Measurements from ENCODE around the gene KRT39. TPM values are rescaled to one million over a fixed set of nuclear protein-coding genes. Genes with fewer than 3 reads are reported as not detected.
A peak's percentile ranks its signal among the peaks of the same experiment; 100 is the strongest.

KRT39 gene
- total and polyA plus RNA-seq, 7 experiments from 2014 or later = not detected

DNA sequence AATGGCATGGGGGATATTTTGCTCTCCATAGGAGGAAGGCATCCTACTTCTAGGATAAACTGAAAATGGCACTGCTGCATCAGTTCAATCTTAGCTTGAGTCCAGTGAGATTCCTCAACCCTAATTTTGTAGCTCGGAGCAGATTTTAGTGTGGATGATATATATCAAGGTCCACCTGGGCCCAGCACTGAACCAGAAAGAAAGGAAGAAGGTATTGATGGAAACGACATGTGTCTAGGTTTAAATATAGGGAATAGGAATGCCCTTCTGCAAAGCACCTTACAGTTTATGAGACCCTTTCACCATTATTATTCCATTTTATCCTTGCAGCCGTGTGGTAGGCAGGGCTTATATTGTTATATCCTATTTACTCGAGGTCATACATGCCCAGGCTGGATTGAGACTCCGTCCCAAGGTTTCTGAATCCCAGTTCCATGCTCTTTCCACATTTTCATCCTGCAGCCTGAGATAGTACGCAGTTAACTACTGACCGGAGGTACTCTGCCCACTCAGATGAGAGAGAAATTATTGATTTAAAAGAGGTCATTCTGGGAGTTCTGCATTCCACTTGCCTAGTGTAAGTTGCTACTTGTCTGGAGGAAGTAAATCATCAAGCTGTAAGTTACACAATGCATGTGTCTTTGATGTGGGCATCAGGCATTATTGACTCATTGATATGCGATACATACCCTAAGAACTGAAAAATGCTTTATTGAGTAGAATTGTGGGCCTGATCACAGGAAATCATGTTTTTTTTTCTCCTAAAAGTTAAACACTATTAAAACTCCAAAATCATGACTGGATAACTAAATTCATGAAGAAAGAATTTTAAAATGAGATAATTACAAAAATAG, 10.1 kb downstream of the KRT39 start:
- H3K27me3 Mint-ChIP-seq = peaks cover 18 to 41% (median 36%) of the 10 kb centered on the region in 5 donors
- DNase-seq = no peak
- no peaks in the 10 kb centered on the region for H3K27me3 ChIP-seq (ENCODE audit: control insufficient read depth in 2 of 2, insufficient read depth in 2 of 2, low read length in 2 of 2)
- ChIA-PET POLR2A (no interaction called here), CTCF (no interaction called here)
- no peak for ATAC-seq
- H3K9me3 ChIP-seq (ENCODE audit: control insufficient read depth in 2 of 3, low read length in 3 of 3) = no peaks in the 10 kb centered on the region
- intact Hi-C loops (cut with micrococcal nuclease) = no loop called here
- peaks cover 0 to 1% (median 0%) of the 10 kb centered on the region in 11 donors for H3K9me3 Mint-ChIP-seq
- H3K4me1 ChIP-seq (ENCODE audit: control insufficient read depth in 2 of 2, insufficient read depth in 2 of 2, low read length in 2 of 2) = no peaks in the 10 kb centered on the region
- peaks cover 0 to 6% (median 0%) of the 10 kb centered on the region in 7 donors for H3K4me1 Mint-ChIP-seq
- no peak overlapping the region for H3K27ac ChIP-seq (ENCODE audit: low read depth, low read length)
- H3K36me3 ChIP-seq (ENCODE audit: control insufficient read depth in 2 of 3, insufficient read depth in 3 of 3, low read length in 3 of 3) = no peaks in the 10 kb centered on the region
- H3K27ac Mint-ChIP-seq = no peak overlapping the region
- H3K4me3 ChIP-seq (ENCODE audit: low read length) = no peak overlapping the region
- H3K36me3 Mint-ChIP-seq = no peaks in the 10 kb centered on the region
- H3K4me3 Mint-ChIP-seq = no peak overlapping the region

DNA sequence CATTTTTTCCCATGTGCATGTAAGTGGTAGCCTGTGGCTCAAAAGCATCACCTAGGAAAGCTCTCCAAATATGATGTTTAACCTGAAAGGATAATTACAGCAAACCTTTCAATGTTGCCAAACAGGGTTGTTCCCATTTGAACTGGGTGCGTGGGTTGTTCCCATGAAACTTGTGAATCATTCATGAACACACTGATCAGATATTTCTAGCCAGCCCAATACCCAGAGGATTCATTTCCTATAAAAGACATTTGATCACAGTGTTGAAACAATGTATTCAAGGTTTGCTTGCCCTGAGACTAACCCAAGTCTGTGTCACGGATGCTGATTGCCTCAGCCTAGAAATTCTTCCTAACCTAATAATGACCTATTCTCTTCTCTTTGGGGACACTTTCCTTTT, 12.9 kb downstream of the KRT39 start:
- Histone ChIP-seq H3K4me3 (ENCODE audit: low read length) (no peak overlapping the region), H3K36me3 (ENCODE audit: control insufficient read depth in 2 of 3, insufficient read depth in 3 of 3, low read length in 3 of 3) (no peaks in the 10 kb centered on the region), H3K9me3 (ENCODE audit: control insufficient read depth in 2 of 3, low read length in 3 of 3) (no peaks in the 10 kb centered on the region), H3K27ac (ENCODE audit: low read depth, low read length) (no peak overlapping the region), H3K27me3 (ENCODE audit: control insufficient read depth in 2 of 2, insufficient read depth in 2 of 2, low read length in 2 of 2) (no peaks in the 10 kb centered on the region), H3K4me1 (ENCODE audit: control insufficient read depth in 2 of 2, insufficient read depth in 2 of 2, low read length in 2 of 2) (no peaks in the 10 kb centered on the region)
- intact Hi-C loops (cut with micrococcal nuclease) = no loop called here
- Mint-ChIP-seq H3K4me1 (no peaks in the 10 kb centered on the region), H3K36me3 (no peaks in the 10 kb centered on the region), H3K9me3 (peaks cover 0 to 1% (median 0%) of the 10 kb centered on the region in 11 donors), H3K4me3 (no peak overlapping the region), H3K27me3 (peaks cover 36 to 56% (median 49%) of the 10 kb centered on the region in 5 donors), H3K27ac (no peak overlapping the region)
- DNase-seq (no peak), ATAC-seq (no peak)
- CTCF ChIA-PET = no interaction called here
- POLR2A ChIA-PET = no interaction called here

DNA sequence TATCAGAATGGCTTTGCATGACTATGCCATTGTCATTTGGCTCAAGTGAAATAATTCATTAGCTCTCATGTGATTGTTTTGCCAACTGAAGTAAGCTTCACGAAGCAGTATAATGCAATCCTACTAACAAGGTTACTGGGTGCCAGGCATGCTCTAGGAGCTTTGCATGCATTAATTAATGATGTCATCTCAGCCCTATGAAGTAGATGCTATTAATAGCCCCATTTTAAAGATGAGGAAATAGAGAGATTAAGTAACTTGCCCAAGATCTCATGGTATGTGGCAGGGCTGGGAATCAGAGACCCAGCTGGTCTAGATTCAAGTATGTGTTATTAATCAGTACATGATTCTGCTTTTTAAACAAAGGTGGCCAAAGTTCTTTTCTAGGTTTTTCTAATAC, 14.1 kb downstream of the KRT39 start:
- H3K36me3 ChIP-seq (ENCODE audit: control insufficient read depth in 2 of 3, insufficient read depth in 3 of 3, low read length in 3 of 3) = no peaks in the 10 kb centered on the region
- no peak overlapping the region for H3K4me3 ChIP-seq (ENCODE audit: low read length)
- Mint-ChIP-seq H3K27ac (no peak overlapping the region), H3K27me3 (peaks cover 39 to 68% (median 60%) of the 10 kb centered on the region in 5 donors), H3K4me1 (no peaks in the 10 kb centered on the region), H3K36me3 (no peaks in the 10 kb centered on the region), H3K4me3 (no peak overlapping the region), H3K9me3 (peaks cover 0 to 1% (median 0%) of the 10 kb centered on the region in 11 donors)
- H3K9me3 ChIP-seq (ENCODE audit: control insufficient read depth in 2 of 3, low read length in 3 of 3) = no peaks in the 10 kb centered on the region
- H3K27me3 ChIP-seq (ENCODE audit: control insufficient read depth in 2 of 2, insufficient read depth in 2 of 2, low read length in 2 of 2) = no peaks in the 10 kb centered on the region
- no peak overlapping the region for H3K27ac ChIP-seq (ENCODE audit: low read depth, low read length)
- ATAC-seq (peak; percentile 31), DNase-seq (no peak)
- CTCF ChIA-PET = interaction anchor here (1.0 kb wide), 1 partner anchor 696 kb away, joined by 3 read pairs; no protein-coding TSS in a partner anchor
- intact Hi-C loops (cut with micrococcal nuclease) = no loop called here
- POLR2A ChIA-PET = interaction anchor here (0.6 kb wide), 1 partner anchor 495 kb away, joined by 3 read pairs; no protein-coding TSS in a partner anchor
- H3K4me1 ChIP-seq (ENCODE audit: control insufficient read depth in 2 of 2, insufficient read depth in 2 of 2, low read length in 2 of 2) = no peaks in the 10 kb centered on the region

DNA sequence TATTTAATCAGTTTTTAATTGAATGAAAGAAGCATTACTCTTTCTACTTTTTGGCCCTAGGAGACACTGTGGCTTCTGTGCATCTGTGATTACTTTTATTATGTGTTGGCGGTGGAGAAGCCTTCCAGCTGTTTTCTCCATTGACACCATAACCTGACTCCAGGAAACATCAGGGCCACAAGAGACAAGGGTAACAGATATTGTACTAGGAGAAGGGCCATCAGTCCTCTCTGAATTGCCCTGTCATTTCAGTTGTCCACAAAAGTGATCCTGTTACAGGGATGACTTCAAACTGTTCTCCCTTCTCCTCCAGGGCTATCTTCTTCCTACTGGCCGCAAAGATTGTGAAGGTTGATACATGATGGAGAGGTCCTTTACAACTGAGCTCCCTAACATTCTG, 14.6 kb downstream of the KRT39 start:
- Histone ChIP-seq H3K27ac (ENCODE audit: low read depth, low read length) (no peak overlapping the region), H3K27me3 (ENCODE audit: control insufficient read depth in 2 of 2, insufficient read depth in 2 of 2, low read length in 2 of 2) (no peaks in the 10 kb centered on the region), H3K36me3 (ENCODE audit: control insufficient read depth in 2 of 3, insufficient read depth in 3 of 3, low read length in 3 of 3) (no peaks in the 10 kb centered on the region), H3K9me3 (ENCODE audit: control insufficient read depth in 2 of 3, low read length in 3 of 3) (no peaks in the 10 kb centered on the region), H3K4me1 (ENCODE audit: control insufficient read depth in 2 of 2, insufficient read depth in 2 of 2, low read length in 2 of 2) (no peaks in the 10 kb centered on the region), H3K4me3 (ENCODE audit: low read length) (no peak overlapping the region)
- DNase-seq (no peak), ATAC-seq (no peak)
- Mint-ChIP-seq H3K4me3 (no peak overlapping the region), H3K4me1 (no peaks in the 10 kb centered on the region), H3K36me3 (no peaks in the 10 kb centered on the region), H3K27ac (no peak overlapping the region), H3K9me3 (peaks cover 0 to 1% (median 0%) of the 10 kb centered on the region in 11 donors), H3K27me3 (peaks cover 42 to 71% (median 64%) of the 10 kb centered on the region in 5 donors)
- intact Hi-C loops (cut with micrococcal nuclease) = no loop called here
- ChIA-PET CTCF (interaction anchor here (1.0 kb wide), 1 partner anchor 696 kb away, joined by 3 read pairs; no protein-coding TSS in a partner anchor), POLR2A (interaction anchor here (0.6 to 0.7 kb wide), 3 partner anchors 339 to 1190 kb away, joined by 3 read pairs; no protein-coding TSS in a partner anchor)

DNA sequence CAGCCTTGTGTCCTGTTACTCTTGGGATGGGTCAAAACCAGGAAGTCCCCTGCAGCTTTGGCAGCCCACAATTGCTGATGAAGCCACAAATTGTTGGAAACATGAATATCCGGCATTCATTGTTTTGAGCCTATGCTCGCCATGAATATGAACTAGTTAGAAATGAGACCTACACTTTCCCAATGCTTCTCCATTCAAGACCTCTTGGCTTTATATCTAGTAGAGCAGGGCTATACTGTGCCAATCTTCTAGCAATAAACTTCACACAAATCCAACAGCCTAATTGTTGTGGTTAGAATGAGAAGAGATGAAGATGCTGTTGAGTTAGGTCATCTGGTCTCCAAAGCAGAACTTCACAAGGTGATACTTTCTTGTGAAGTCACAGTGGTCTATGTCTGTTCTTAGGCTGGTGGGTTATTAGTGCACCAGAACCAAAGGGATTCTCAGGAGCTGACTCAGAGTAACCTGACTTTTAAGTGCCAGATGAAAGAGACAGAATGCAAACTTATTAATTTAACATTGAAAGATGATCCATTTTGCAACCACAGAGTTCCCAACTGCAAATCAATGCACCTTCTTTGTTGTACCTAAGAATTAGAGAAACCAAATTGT, 15.6 kb downstream of the KRT39 start:
- no peaks in the 10 kb centered on the region for H3K4me1 Mint-ChIP-seq
- no peaks in the 10 kb centered on the region for H3K9me3 ChIP-seq (ENCODE audit: control insufficient read depth in 2 of 3, low read length in 3 of 3)
- H3K4me3 ChIP-seq (ENCODE audit: low read length) = no peak overlapping the region
- H3K27ac Mint-ChIP-seq = no peak overlapping the region
- ATAC-seq (no peak), DNase-seq (no peak)
- H3K9me3 Mint-ChIP-seq = peaks cover 0 to 1% (median 0%) of the 10 kb centered on the region in 11 donors
- no peaks in the 10 kb centered on the region for H3K27me3 ChIP-seq (ENCODE audit: control insufficient read depth in 2 of 2, insufficient read depth in 2 of 2, low read length in 2 of 2)
- no peaks in the 10 kb centered on the region for H3K36me3 Mint-ChIP-seq
- ChIA-PET POLR2A (no interaction called here), CTCF (no interaction called here)
- H3K36me3 ChIP-seq (ENCODE audit: control insufficient read depth in 2 of 3, insufficient read depth in 3 of 3, low read length in 3 of 3) = no peaks in the 10 kb centered on the region
- H3K27ac ChIP-seq (ENCODE audit: low read depth, low read length) = no peak overlapping the region
- no peaks in the 10 kb centered on the region for H3K4me1 ChIP-seq (ENCODE audit: control insufficient read depth in 2 of 2, insufficient read depth in 2 of 2, low read length in 2 of 2)
- H3K4me3 Mint-ChIP-seq = no peak overlapping the region
- H3K27me3 Mint-ChIP-seq = peaks cover 50 to 80% (median 72%) of the 10 kb centered on the region in 5 donors
- intact Hi-C loops (cut with micrococcal nuclease) = no loop called here

DNA sequence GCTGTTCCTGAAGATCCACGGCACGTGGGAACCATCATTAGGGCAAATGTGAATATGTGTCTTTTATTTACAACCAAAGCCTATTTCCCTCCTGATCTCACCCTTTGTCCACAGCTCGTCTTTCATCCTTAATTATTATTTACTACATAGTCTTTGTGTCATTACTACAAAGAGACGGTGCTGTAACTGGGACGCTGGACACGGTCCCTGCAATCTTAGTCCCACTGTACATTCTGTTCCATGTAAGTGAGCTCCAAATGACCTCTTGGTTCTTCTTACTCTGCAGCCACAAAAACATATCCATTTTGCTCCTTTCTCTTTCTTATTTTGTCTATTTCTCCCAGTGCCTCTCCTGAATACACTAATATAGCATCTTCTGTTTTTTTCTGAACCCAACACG, 16.6 kb downstream of the KRT39 start:
- no peak overlapping the region for H3K4me3 ChIP-seq (ENCODE audit: low read length)
- Mint-ChIP-seq H3K36me3 (no peaks in the 10 kb centered on the region), H3K27ac (no peak overlapping the region), H3K4me1 (no peaks in the 10 kb centered on the region), H3K9me3 (peaks cover 0 to under 1% (median 0%) of the 10 kb centered on the region in 11 donors), H3K27me3 (peaks cover 54 to 77% (median 72%) of the 10 kb centered on the region in 5 donors), H3K4me3 (no peak overlapping the region)
- H3K36me3 ChIP-seq (ENCODE audit: control insufficient read depth in 2 of 3, insufficient read depth in 3 of 3, low read length in 3 of 3) = no peaks in the 10 kb centered on the region
- ChIA-PET POLR2A (no interaction called here), CTCF (no interaction called here)
- no peak overlapping the region for H3K27ac ChIP-seq (ENCODE audit: low read depth, low read length)
- ATAC-seq (no peak), DNase-seq (no peak)
- no peaks in the 10 kb centered on the region for H3K4me1 ChIP-seq (ENCODE audit: control insufficient read depth in 2 of 2, insufficient read depth in 2 of 2, low read length in 2 of 2)
- no peaks in the 10 kb centered on the region for H3K27me3 ChIP-seq (ENCODE audit: control insufficient read depth in 2 of 2, insufficient read depth in 2 of 2, low read length in 2 of 2)
- no peaks in the 10 kb centered on the region for H3K9me3 ChIP-seq (ENCODE audit: control insufficient read depth in 2 of 3, low read length in 3 of 3)
- intact Hi-C loops (cut with micrococcal nuclease) = no loop called here
